Esophagus (tissue), 2 donors: ENCODE results near the gene CSNK1E. TPM values are rescaled to one million over a fixed set of nuclear protein-coding genes. Genes with fewer than 3 reads are reported as not detected.
"Not testable (repeated sequence)": the region's sequence is repeated elsewhere in the genome, so short reads cannot be mapped to it uniquely, and the experiment has no call there.

Experiments
- H3K27ac ChIP-seq, 2 donors: one replicate each; pipeline ENCODE4 v1.5.1; 2013; ENCODE audit warnings: low read depth in 2 of 2, mild to moderate bottlenecking in 2 of 2, inconsistent platforms in 1 of 2, low read length in 1 of 2, moderate library complexity in 1 of 2
- H3K27me3 ChIP-seq, 2 donors: one replicate each; pipeline ENCODE4 v1.6.1; 2013; ENCODE audit warnings: low read length in 2 of 2, control low read depth in 1 of 2, mild to moderate bottlenecking in 1 of 2; ENCODE audit not compliant: insufficient read depth in 2 of 2, control insufficient read depth in 1 of 2
- H3K36me3 ChIP-seq, 2 donors: one replicate each; pipeline ENCODE4 v1.6.1; 2013; ENCODE audit warnings: low read length in 1 of 2; ENCODE audit not compliant: control insufficient read depth in 2 of 2, insufficient read depth in 2 of 2
- H3K4me1 ChIP-seq, 2 donors: one replicate each; pipeline ENCODE4 v1.6.1; 2013; ENCODE audit warnings: low read length in 1 of 2; ENCODE audit not compliant: control insufficient read depth in 2 of 2, insufficient read depth in 2 of 2
- H3K4me3 ChIP-seq, 2 donors: one replicate each; pipeline ENCODE4 v1.5.1; 2013; ENCODE audit warnings: low read length in 2 of 2, mild to moderate bottlenecking in 2 of 2, low read depth in 1 of 2, moderate library complexity in 1 of 2
- H3K9me3 ChIP-seq, 2 donors: one replicate each; pipeline ENCODE4 v1.6.1; 2013; ENCODE audit warnings: mild to moderate bottlenecking in 2 of 2, low read depth in 1 of 2, low read length in 1 of 2, moderate library complexity in 1 of 2; ENCODE audit not compliant: control insufficient read depth in 2 of 2, insufficient read depth in 1 of 2
- WGBS, 2 donors: extraction: QIAGEN DNeasy Blood & Tissue Kit; methylation state at CpG; one replicate each; pipeline ENCODE4 v1.1.7; 2013; 5-methylcytosine and 5-hydroxymethylcytosine counted together
- polyA plus RNA-seq, 2 donors: library from polyadenylated mRNA; stranded (reverse); fragments of 200-250 nt; gene quantifications; one replicate each; pipeline ENCODE4 v1.2.3, GENCODE V29; 2013
- donor health status: healthy with polysubstance abuse.
- donor health status: Bipolar disorder and iron deficiency.

Gene CSNK1E
- polyA plus RNA-seq, 2 donors: 69.4 to 152 TPM

- Histone ChIP-seq H3K4me3 (no peak overlapping the region), H3K36me3 (no peaks in the 10 kb centered on the region), H3K27me3 (no peaks in the 10 kb centered on the region), H3K9me3 (no peaks in the 10 kb centered on the region), H3K4me1 (peaks cover 2 to 9% of the 10 kb centered on the region in 2 donors), H3K27ac (no peak overlapping the region)
- 88 to 93% methylated on average over 9 of the region's 9 CpGs for WGBS, 2 donors
These were observed 33.5 kb upstream of the CSNK1E start for GRCh38 chr22:38350444-38351359.

GRCh38 chr22:38348751-38349496 lies 31.7 kb upstream of the CSNK1E start:
- H3K4me1 ChIP-seq: peaks cover 2 to 9% of the 10 kb centered on the region in 2 donors
- H3K9me3 ChIP-seq: no peaks in the 10 kb centered on the region
- WGBS, 2 donors: 78 to 82% methylated on average over 14 of the region's 14 CpGs
- no peak overlapping the region for H3K4me3 ChIP-seq
- H3K27ac ChIP-seq: peak overlapping the region in 1 of 2 donors; percentile 58
- H3K36me3 ChIP-seq: no peaks in the 10 kb centered on the region
- no peaks in the 10 kb centered on the region for H3K27me3 ChIP-seq

GRCh38 chr22:38347944-38348750 lies 30.9 kb upstream of the CSNK1E start:
- 45 to 50% methylated on average over 14 of the region's 14 CpGs for WGBS, 2 donors
- no peaks in the 10 kb centered on the region for H3K27me3 ChIP-seq
- H3K9me3 ChIP-seq: no peaks in the 10 kb centered on the region
- H3K4me1 ChIP-seq: peaks cover 2 to 9% of the 10 kb centered on the region in 2 donors
- H3K27ac ChIP-seq: peak overlapping the region in 1 of 2 donors; percentile 58
- H3K4me3 ChIP-seq: no peak overlapping the region
- H3K36me3 ChIP-seq: no peaks in the 10 kb centered on the region

GRCh38 chr22:38347181-38347943 lies 30.1 kb upstream of the CSNK1E start:
- WGBS, 2 donors: 52 to 55% methylated on average over 15 of the region's 15 CpGs
- Histone ChIP-seq H3K4me3 (no peak overlapping the region), H3K4me1 (peaks cover 2 to 9% of the 10 kb centered on the region in 2 donors), H3K27ac (peak overlapping the region in 1 of 2 donors; percentile 34), H3K9me3 (no peaks in the 10 kb centered on the region), H3K36me3 (no peaks in the 10 kb centered on the region), H3K27me3 (no peaks in the 10 kb centered on the region)

- H3K27ac ChIP-seq: no peak overlapping the region
- no peaks in the 10 kb centered on the region for H3K36me3 ChIP-seq
- WGBS, 2 donors: 75 to 80% methylated on average over 14 of the region's 14 CpGs
- no peak overlapping the region for H3K4me3 ChIP-seq
- H3K4me1 ChIP-seq: peaks cover 2 to 9% of the 10 kb centered on the region in 2 donors
- H3K27me3 ChIP-seq: no peaks in the 10 kb centered on the region
- H3K9me3 ChIP-seq: no peaks in the 10 kb centered on the region
These were observed 29.3 kb upstream of the CSNK1E start for GRCh38 chr22:38346506-38346905.

- Histone ChIP-seq H3K36me3 (no peaks in the 10 kb centered on the region), H3K4me3 (no peak overlapping the region), H3K27ac (no peak overlapping the region), H3K9me3 (no peaks in the 10 kb centered on the region), H3K4me1 (peaks cover 2 to 9% of the 10 kb centered on the region in 2 donors), H3K27me3 (no peaks in the 10 kb centered on the region)
- WGBS, 2 donors: 95% methylated on average over 6 of the region's 6 CpGs
These were observed 28.5 kb upstream of the CSNK1E start for GRCh38 chr22:38345782-38346181.

GRCh38 chr22:38339893-38340292 lies 22.7 kb upstream of the CSNK1E start:
- not testable (repeated sequence) for H3K27me3 ChIP-seq, H3K9me3 ChIP-seq, H3K4me1 ChIP-seq, H3K27ac ChIP-seq, H3K36me3 ChIP-seq, H3K4me3 ChIP-seq
- 86 to 89% methylated on average over 6 of the region's 6 CpGs for WGBS, 2 donors

GRCh38 chr22:38338772-38339379 lies 21.6 kb upstream of the CSNK1E start:
- no peaks in the 10 kb centered on the region for H3K9me3 ChIP-seq
- H3K36me3 ChIP-seq: no peaks in the 10 kb centered on the region
- no peaks in the 10 kb centered on the region for H3K27me3 ChIP-seq
- H3K27ac ChIP-seq: no peak overlapping the region
- H3K4me1 ChIP-seq: peaks cover 0 to 3% of the 10 kb centered on the region in 2 donors
- 91 to 94% methylated on average over 4 of the region's 4 CpGs for WGBS, 2 donors
- H3K4me3 ChIP-seq: no peak overlapping the region
